Amniotic epithelial cell (primary cell): Measurements from ENCODE around the gene HS6ST3.
"Not testable (repeated sequence)": the region's sequence is repeated elsewhere in the genome, so short reads cannot be mapped to it uniquely, and the experiment has no call there.

Source experiments
- DNase-seq: peaks from one replicate; pipeline ENCODE4 v3.0.0-alpha.2; 2010; ENCODE audit warnings: low read depth

The HS6ST3 gene

GRCh38 chr13:96449920-96450319 is 360.0 kb downstream of the HS6ST3 start:
- DNase-seq = no peak

GRCh38 chr13:96450326-96451020 is 360.6 kb downstream of the HS6ST3 start:
- no peak for DNase-seq

GRCh38 chr13:96454466-96454865 is 364.6 kb downstream of the HS6ST3 start:
- DNase-seq = no peak

- peak; percentile 24 for DNase-seq
Observed at GRCh38 chr13:96460609-96461008, 370.7 kb downstream of the HS6ST3 start.

- DNase-seq = no peak
Observed at GRCh38 chr13:96473526-96474180, 383.7 kb downstream of the HS6ST3 start.

GRCh38 chr13:96474181-96474557 is 384.3 kb downstream of the HS6ST3 start:
- DNase-seq = no peak

GRCh38 chr13:96475103-96475502 is 385.2 kb downstream of the HS6ST3 start:
- DNase-seq = no peak

GRCh38 chr13:96481482-96481881 is 391.6 kb downstream of the HS6ST3 start:
- no peak for DNase-seq

GRCh38 chr13:96490496-96490989 is 400.6 kb downstream of the HS6ST3 start:
- no peak for DNase-seq

- DNase-seq = no peak
Observed at GRCh38 chr13:96491103-96491502, 401.2 kb downstream of the HS6ST3 start.

- no peak for DNase-seq
Observed at GRCh38 chr13:96492766-96493165, 402.9 kb downstream of the HS6ST3 start.

GRCh38 chr13:96499656-96500055 is 409.7 kb downstream of the HS6ST3 start:
- peak; percentile 84 for DNase-seq

GRCh38 chr13:96500953-96501352 is 411.0 kb downstream of the HS6ST3 start:
- DNase-seq = no peak

- DNase-seq = no peak
Observed at GRCh38 chr13:96503481-96503880, 413.6 kb downstream of the HS6ST3 start.

- no peak for DNase-seq
Observed at GRCh38 chr13:96511587-96511986, 421.7 kb downstream of the HS6ST3 start.

GRCh38 chr13:96519380-96519779 is 429.5 kb downstream of the HS6ST3 start:
- no peak for DNase-seq

- not testable (repeated sequence) for DNase-seq
Observed at GRCh38 chr13:96524398-96525020, 434.6 kb downstream of the HS6ST3 start.

GRCh38 chr13:96525715-96526114 is 435.8 kb downstream of the HS6ST3 start:
- DNase-seq = no peak

GRCh38 chr13:96527497-96527896 is 437.6 kb downstream of the HS6ST3 start:
- DNase-seq = no peak

- no peak for DNase-seq
Observed at GRCh38 chr13:96532804-96533203, 442.9 kb downstream of the HS6ST3 start.

GRCh38 chr13:96533408-96533807 is 443.5 kb downstream of the HS6ST3 start:
- no peak for DNase-seq

GRCh38 chr13:96539791-96540190 is 449.9 kb downstream of the HS6ST3 start:
- DNase-seq = peak; percentile 49

GRCh38 chr13:96540670-96541069 is 450.8 kb downstream of the HS6ST3 start:
- DNase-seq = peak; percentile 37
